ENCODE measurements around the gene SYCN. TPM values are rescaled to one million over a fixed set of nuclear protein-coding genes. Genes with fewer than 3 reads are reported as not detected.
"Not testable (repeated sequence)": the region's sequence is repeated elsewhere in the genome, so short reads cannot be mapped to it uniquely, and the experiment has no call there.

SYCN gene
- total RNA-seq, 4 donors from 2014 or later, result not detected

- Histone ChIP-seq H3K4me3 (no peak overlapping the region), H3K27me3 (peaks cover 8 to 57% (median 13%) of the 10 kb centered on the region in 4 donors), H3K36me3 (no peaks in the 10 kb centered on the region), H3K27ac (no peak overlapping the region), H3K4me1 (peaks cover 3 to 13% (median 11%) of the 10 kb centered on the region in 3 donors), H3K9me3 (no peaks in the 10 kb centered on the region)
- intact Hi-C loops (cut with DNase I), result no loop called here
- DNase-seq, result no peak
- TF ChIP-seq CTCF (IDR thresholded peaks at IDR 0.05), result no peak
- no peak for TF ChIP-seq POLR2A (IDR thresholded peaks at IDR 0.05)
- 72 to 92% methylated on average over 4 to 5 of the region's 5 CpGs for WGBS, 2 donors
These were observed 47.0 kb upstream of the SYCN start for GRCh38 chr19:39251081-39251480.

GRCh38 chr19:39248806-39249205, 44.7 kb upstream of the SYCN start, which contains the start of gene IFNL4:
Gene IFNL4, minus strand, starts transcription at chr19:39248856.
- Histone ChIP-seq H3K4me1 (peaks cover 3 to 13% (median 11%) of the 10 kb centered on the region in 3 donors), H3K27me3 (peaks cover 8 to 56% (median 13%) of the 10 kb centered on the region in 4 donors), H3K27ac (no peak within 1 kb of the TSS), H3K4me3 (peak within 1 kb of the TSS in 3 of 4 donors; percentile 1 to 52 (median 20)), H3K36me3 (no peaks in the 10 kb centered on the region), H3K9me3 (no peaks in the 10 kb centered on the region)
- intact Hi-C loops (cut with DNase I), result no loop called here
- DNase-seq, result no peak
- 72 to 82% methylated on average over 5 to 9 of the region's 13 CpGs for WGBS, 2 donors
- no peak for TF ChIP-seq CTCF (IDR thresholded peaks at IDR 0.05)
- TF ChIP-seq POLR2A (IDR thresholded peaks at IDR 0.05), result no peak

- H3K36me3 ChIP-seq, result no peaks in the 10 kb centered on the region
- TF ChIP-seq POLR2A (IDR thresholded peaks at IDR 0.05) (no peak), CTCF (IDR thresholded peaks at IDR 0.05) (no peak)
- H3K27me3 ChIP-seq, result peaks cover 8 to 63% (median 13%) of the 10 kb centered on the region in 4 donors
- H3K4me3 ChIP-seq, result peak overlapping the region in 3 of 4 donors; percentile 1 to 52 (median 20)
- H3K4me1 ChIP-seq, result peaks cover 3 to 13% (median 11%) of the 10 kb centered on the region in 3 donors
- WGBS, 2 donors, result 45 to 67% methylated on average over 3 to 22 of the region's 92 CpGs
- DNase-seq, result no peak
- H3K27ac ChIP-seq, result no peak overlapping the region
- intact Hi-C loops (cut with DNase I), result no loop called here
- H3K9me3 ChIP-seq, result no peaks in the 10 kb centered on the region
These were observed 43.9 kb upstream of the SYCN start for GRCh38 chr19:39247701-39248664.

GRCh38 chr19:39246951-39247669, 43.0 kb upstream of the SYCN start:
- Histone ChIP-seq H3K4me3 (peak overlapping the region in 3 of 4 donors; percentile 1 to 52 (median 20)), H3K4me1 (peaks cover 3 to 13% (median 11%) of the 10 kb centered on the region in 3 donors), H3K36me3 (no peaks in the 10 kb centered on the region), H3K9me3 (no peaks in the 10 kb centered on the region), H3K27me3 (peaks cover 8 to 63% (median 13%) of the 10 kb centered on the region in 4 donors), H3K27ac (no peak overlapping the region)
- intact Hi-C loops (cut with DNase I), result no loop called here
- DNase-seq, result no peak
- WGBS, 2 donors, result 24 to 71% methylated on average over 5 to 13 of the region's 42 CpGs
- TF ChIP-seq CTCF (IDR thresholded peaks at IDR 0.05) (no peak), POLR2A (IDR thresholded peaks at IDR 0.05) (no peak)

- H3K4me3 ChIP-seq; intact Hi-C loops (cut with DNase I); H3K27ac ChIP-seq; H3K9me3 ChIP-seq; H3K36me3 ChIP-seq; DNase-seq: not testable (repeated sequence)
- no CpG with 5 or more reads among the region's 1 CpG for WGBS, 2 donors
- Histone ChIP-seq H3K27me3 (peaks cover 8 to 65% (median 13%) of the 10 kb centered on the region in 4 donors), H3K4me1 (peaks cover 3 to 13% (median 11%) of the 10 kb centered on the region in 3 donors)
These were observed 41.1 kb upstream of the SYCN start for GRCh38 chr19:39245166-39245565.

GRCh38 chr19:39244410-39245100, 40.5 kb upstream of the SYCN start, which contains the start of gene IFNL3:
Gene IFNL3, minus strand, starts transcription at chr19:39245006. Its CDS starts 39 bp downstream, at chr19:39244967.
- H3K4me3 ChIP-seq; H3K27ac ChIP-seq; intact Hi-C loops (cut with DNase I); H3K9me3 ChIP-seq; H3K36me3 ChIP-seq; DNase-seq: not testable (repeated sequence)
- Histone ChIP-seq H3K4me1 (peaks cover 3 to 13% (median 11%) of the 10 kb centered on the region in 3 donors), H3K27me3 (peaks cover 8 to 64% (median 13%) of the 10 kb centered on the region in 4 donors)
- WGBS, 2 donors, result 60 to 93% methylated on average over 1 to 3 of the region's 12 CpGs

- H3K9me3 ChIP-seq; H3K27ac ChIP-seq; DNase-seq; H3K36me3 ChIP-seq; H3K4me3 ChIP-seq; intact Hi-C loops (cut with DNase I): not testable (repeated sequence)
- WGBS, 2 donors, result 80 to 100% methylated on average over 2 of the region's 13 CpGs
- Histone ChIP-seq H3K27me3 (peaks cover 8 to 58% (median 12%) of the 10 kb centered on the region in 4 donors), H3K4me1 (peaks cover 3 to 13% (median 11%) of the 10 kb centered on the region in 3 donors)
These were observed 39.7 kb upstream of the SYCN start for GRCh38 chr19:39243741-39244140.
